Left lung (tissue), 10 donors: ENCODE results near the gene TWF2. TPM values are rescaled to one million over a fixed set of nuclear protein-coding genes. Genes with fewer than 3 reads are reported as not detected.
A peak's percentile ranks its signal among the peaks of the same experiment; 100 is the strongest.

Experiments
- ATAC-seq: fragments of 200-7000 bp; cut with Tn5 transposase; one replicate; pipeline ENCODE4 v1.9.1; 2020; ENCODE audit warnings: moderate library complexity
- DNase-seq, 4 donors: peaks; one replicate each; pipeline ENCODE4 v3.0.0-alpha.2; 2013 to 2020
- H3K27ac ChIP-seq, 2 donors: fragments of 200-600 bp; sonication (generic) in 1 of 2; one replicate each; pipeline versions ENCODE4 v1.5.0 to v1.8.0; 2020 to 2021
- H3K27me3 ChIP-seq, 2 donors: fragments of 200-600 bp; sonication (generic) in 1 of 2; one replicate each; pipeline versions ENCODE4 v1.5.0 to v1.8.0; 2020 to 2021
- H3K36me3 ChIP-seq, 2 donors: fragments of 200-600 bp; sonication (generic) in 1 of 2; one replicate each; pipeline versions ENCODE4 v1.5.0 to v1.8.0; 2020 to 2021
- H3K4me1 ChIP-seq, 2 donors: fragments of 200-600 bp; one replicate each; pipeline ENCODE4 v1.8.0; 2021
- H3K4me3 ChIP-seq, 2 donors: fragments of 200-600 bp; sonication (generic) in 1 of 2; one replicate each; pipeline versions ENCODE4 v1.5.0 to v1.8.0; 2020 to 2021; ENCODE audit warnings: mild to moderate bottlenecking in 1 of 2
- H3K9me3 ChIP-seq, 2 donors: fragments of 200-600 bp; sonication (generic) in 1 of 2; one replicate each; pipeline versions ENCODE4 v1.5.0 to v1.8.0; 2020 to 2021
- CTCF ChIP-seq, 2 donors: fragments of 200-600 bp; sonication (generic) in 1 of 2; IDR thresholded peaks; one replicate each; pipeline versions ENCODE4 v1.5.0 to v1.8.0; 2021; ENCODE audit warnings: antibody characterized with exemption in 2 of 2
- intact Hi-C, 2 donors: fragments of 100-400 bp; cut with DNase I; formaldehyde crosslinking; loops; one replicate each; pipeline versions ENCODE4 v1.11.2 to v1.14.2; 2022
- polyA plus RNA-seq, 6 donors: library from polyadenylated mRNA; unstranded; fragments of 120-200 nt; gene quantifications; one replicate each; pipeline ENCODE4 v1.2.1, GENCODE V29; 2013; ENCODE audit not compliant: insufficient read length in 6 of 6
- total RNA-seq, 2 donors: library from RNA; stranded (reverse); fragmentation: NEBNext Ultra II Directional; extraction: Animal tissue kit (Norgen Biotek cat#: 25700); gene quantifications; one replicate each; pipeline ENCODE4 v1.2.1, GENCODE V29; 2021
- donor health status: DM: no; HTN: yes; CAD: no.
- donor health status: DM: no; HTN: no; CAD: no.

Gene TWF2
- total and polyA plus RNA-seq, 8 donors: 28.9 to 77.5 (median 32.4) TPM

GRCh38 chr3:52221141-52221562 is 17.8 kb downstream of the TWF2 start:
- ATAC-seq: no peak
- Histone ChIP-seq H3K36me3 (peaks cover 0 to 23% of the 10 kb centered on the region in 2 donors), H3K27ac (no peak overlapping the region), H3K4me1 (peaks cover 20 to 70% of the 10 kb centered on the region in 2 donors), H3K27me3 (no peaks in the 10 kb centered on the region), H3K4me3 (no peak overlapping the region), H3K9me3 (no peaks in the 10 kb centered on the region)
- TF ChIP-seq CTCF (IDR thresholded peaks at IDR 0.05): no peak
- intact Hi-C loops: loop anchor here in 1 of 2 donors (10.0 kb wide), 1 partner anchor 124 kb away; no protein-coding TSS in a partner anchor
- DNase-seq: no peak

- Histone ChIP-seq H3K9me3 (no peaks in the 10 kb centered on the region), H3K4me3 (no peak overlapping the region), H3K36me3 (peaks cover 0 to 30% of the 10 kb centered on the region in 2 donors), H3K4me1 (peaks cover 20 to 70% of the 10 kb centered on the region in 2 donors), H3K27ac (no peak overlapping the region), H3K27me3 (no peaks in the 10 kb centered on the region)
- intact Hi-C loops: loop anchor here in 1 of 2 donors (10.0 kb wide), 1 partner anchor 124 kb away; no protein-coding TSS in a partner anchor
- ATAC-seq (peak; percentile 75), DNase-seq (peak in 3 of 4 donors; percentile 80 to 95 (median 80))
- peak; percentile 86 to 96 for TF ChIP-seq CTCF (IDR thresholded peaks at IDR 0.05)
These were observed 18.5 kb downstream of the TWF2 start for GRCh38 chr3:52220380-52221026.

GRCh38 chr3:52218937-52219650 is 19.9 kb downstream of the TWF2 start:
- intact Hi-C loops: no loop called here
- H3K4me3 ChIP-seq: no peak overlapping the region
- peaks cover 20 to 66% of the 10 kb centered on the region in 2 donors for H3K4me1 ChIP-seq
- H3K9me3 ChIP-seq: no peaks in the 10 kb centered on the region
- TF ChIP-seq CTCF (IDR thresholded peaks at IDR 0.05): peak in 1 of 2 donors; percentile 12
- no peaks in the 10 kb centered on the region for H3K27me3 ChIP-seq
- H3K27ac ChIP-seq: peak overlapping the region; percentile 44 to 77
- peak; percentile 50 for ATAC-seq
- peaks cover 5 to 44% of the 10 kb centered on the region in 2 donors for H3K36me3 ChIP-seq
- peak in 2 of 4 donors; percentile 73 to 77 for DNase-seq

- no peak for DNase-seq
- no peaks in the 10 kb centered on the region for H3K9me3 ChIP-seq
- intact Hi-C loops: no loop called here
- H3K4me1 ChIP-seq: peaks cover 20 to 66% of the 10 kb centered on the region in 2 donors
- TF ChIP-seq CTCF (IDR thresholded peaks at IDR 0.05): no peak
- H3K36me3 ChIP-seq: peaks cover 5 to 49% of the 10 kb centered on the region in 2 donors
- peak overlapping the region; percentile 46 to 77 for H3K27ac ChIP-seq
- no peaks in the 10 kb centered on the region for H3K27me3 ChIP-seq
- H3K4me3 ChIP-seq: no peak overlapping the region
- ATAC-seq: no peak
These were observed 20.5 kb downstream of the TWF2 start for GRCh38 chr3:52218454-52218853.

- Histone ChIP-seq H3K36me3 (peaks cover 5 to 49% of the 10 kb centered on the region in 2 donors), H3K4me3 (no peak overlapping the region), H3K27ac (peak overlapping the region; percentile 46 to 77), H3K27me3 (no peaks in the 10 kb centered on the region), H3K4me1 (peaks cover 20 to 66% of the 10 kb centered on the region in 2 donors), H3K9me3 (no peaks in the 10 kb centered on the region)
- intact Hi-C loops: no loop called here
- DNase-seq (no peak), ATAC-seq (no peak)
- TF ChIP-seq CTCF (IDR thresholded peaks at IDR 0.05): no peak
These were observed 20.9 kb downstream of the TWF2 start for GRCh38 chr3:52218026-52218425.
